HepG2 (cell line): ENCODE measurements around the gene KRT76.

ENCODE experiments used
- CTCF ChIP-seq: sonication (generic); formaldehyde crosslinking; IDR thresholded peaks from 2 replicates; pipeline ENCODE4 v1.5.0; 2020; ENCODE audit warnings: mild to moderate bottlenecking, missing genetic modification reagents, moderate library complexity
- NFE2L2 ChIP-seq: fragments of 150-350 bp; IDR thresholded peaks from 2 replicates; pipeline ENCODE4 v1.6.1; 2014; ENCODE audit warnings: low read length
- ZC3H4 ChIP-seq: sonication (generic); formaldehyde crosslinking; IDR thresholded peaks from 2 replicates; pipeline ENCODE4 v1.4.0; 2020; ENCODE audit warnings: missing genetic modification reagents, borderline replicate concordance

GRCh38 chr12:52787324-52788191 lies 10.4 kb upstream of the KRT76 start:
- TF ChIP-seq CTCF (CRISPR knock-in tag) = no peak
- no peak for TF ChIP-seq NFE2L2
- TF ChIP-seq ZC3H4 (CRISPR knock-in tag) = no peak
